ENCODE results near the gene SOWAHB.
"Not testable (repeated sequence)": the region's sequence is repeated elsewhere in the genome, so short reads cannot be mapped to it uniquely, and the experiment has no call there.

Gene SOWAHB

GRCh38 chr4:76894537-76895255 is 3.2 kb downstream of the SOWAHB start:
- DNase-seq (ENCODE audit: low read depth, low spot score): no peak

GRCh38 chr4:76892601-76893000 is 5.3 kb downstream of the SOWAHB start:
- DNase-seq (ENCODE audit: low read depth, low spot score): no peak

- DNase-seq (ENCODE audit: low read depth, low spot score): no peak
Observed at GRCh38 chr4:76892001-76892400, 5.9 kb downstream of the SOWAHB start.

- DNase-seq (ENCODE audit: low read depth, low spot score): no peak
Observed at GRCh38 chr4:76886848-76887441, 11.0 kb downstream of the SOWAHB start.

GRCh38 chr4:76886214-76886613 is 11.7 kb downstream of the SOWAHB start:
- no peak for DNase-seq (ENCODE audit: low read depth, low spot score)

- no peak for DNase-seq (ENCODE audit: low read depth, low spot score)
Observed at GRCh38 chr4:76883147-76883546, 14.8 kb downstream of the SOWAHB start.

- DNase-seq (ENCODE audit: low read depth, low spot score): no peak
Observed at GRCh38 chr4:76882630-76883029, 15.3 kb downstream of the SOWAHB start.

GRCh38 chr4:76881375-76881774 is 16.6 kb downstream of the SOWAHB start:
- no peak for DNase-seq (ENCODE audit: low read depth, low spot score)

GRCh38 chr4:76879731-76880364 is 18.1 kb downstream of the SOWAHB start:
- DNase-seq (ENCODE audit: low read depth, low spot score): no peak

GRCh38 chr4:76878641-76879165 is 19.2 kb downstream of the SOWAHB start:
- not testable (repeated sequence) for DNase-seq (ENCODE audit: low read depth, low spot score)

- no peak for DNase-seq (ENCODE audit: low read depth, low spot score)
Observed at GRCh38 chr4:76874176-76874575, 23.8 kb downstream of the SOWAHB start.

- DNase-seq (ENCODE audit: low read depth, low spot score): no peak
Observed at GRCh38 chr4:76873495-76873894, 24.4 kb downstream of the SOWAHB start.

GRCh38 chr4:76872556-76872955 is 25.4 kb downstream of the SOWAHB start:
- no peak for DNase-seq (ENCODE audit: low read depth, low spot score)

- DNase-seq (ENCODE audit: low read depth, low spot score): not testable (repeated sequence)
Observed at GRCh38 chr4:76868780-76869179, 29.2 kb downstream of the SOWAHB start.

GRCh38 chr4:76867880-76868655 is 29.9 kb downstream of the SOWAHB start:
- peak; percentile 12 for DNase-seq (ENCODE audit: low read depth, low spot score)

- no peak for DNase-seq (ENCODE audit: low read depth, low spot score)
Observed at GRCh38 chr4:76867377-76867776, 30.6 kb downstream of the SOWAHB start.

GRCh38 chr4:76866641-76867040 is 31.3 kb downstream of the SOWAHB start:
- no peak for DNase-seq (ENCODE audit: low read depth, low spot score)

GRCh38 chr4:76858319-76858718 is 39.6 kb downstream of the SOWAHB start:
- no peak for DNase-seq (ENCODE audit: low read depth, low spot score)

GRCh38 chr4:76857074-76857409 is 40.9 kb downstream of the SOWAHB start:
- no peak for DNase-seq (ENCODE audit: low read depth, low spot score)

GRCh38 chr4:76856243-76857073 is 41.5 kb downstream of the SOWAHB start:
- DNase-seq (ENCODE audit: low read depth, low spot score): no peak

GRCh38 chr4:76854858-76855257 is 43.1 kb downstream of the SOWAHB start:
- DNase-seq (ENCODE audit: low read depth, low spot score): no peak
